Fibroblast of pulmonary artery (primary cell): Measurements from ENCODE around the gene TAAR5.
"Not testable (repeated sequence)": the region's sequence is repeated elsewhere in the genome, so short reads cannot be mapped to it uniquely, and the experiment has no call there.

Experiments
- DNase-seq: peaks from one replicate; pipeline ENCODE4 v3.0.0-alpha.2; 2010; ENCODE audit warnings: low read depth
- H3K4me3 ChIP-seq: replicated peaks from 2 replicates; pipeline ENCODE4 v1.5.1; 2011; ENCODE audit warnings: low read depth, mild to moderate bottlenecking, control low read depth, low read length, moderate library complexity
- TF ChIP-seq, protein P1 (sequence below): IDR thresholded peaks from 2 replicates; pipeline ENCODE4 v1.5.1; 2011; ENCODE audit warnings: mild to moderate bottlenecking, control low read depth, low read length, inconsistent platforms; ENCODE audit errors: missing control alignments

Gene TAAR5, protein sequence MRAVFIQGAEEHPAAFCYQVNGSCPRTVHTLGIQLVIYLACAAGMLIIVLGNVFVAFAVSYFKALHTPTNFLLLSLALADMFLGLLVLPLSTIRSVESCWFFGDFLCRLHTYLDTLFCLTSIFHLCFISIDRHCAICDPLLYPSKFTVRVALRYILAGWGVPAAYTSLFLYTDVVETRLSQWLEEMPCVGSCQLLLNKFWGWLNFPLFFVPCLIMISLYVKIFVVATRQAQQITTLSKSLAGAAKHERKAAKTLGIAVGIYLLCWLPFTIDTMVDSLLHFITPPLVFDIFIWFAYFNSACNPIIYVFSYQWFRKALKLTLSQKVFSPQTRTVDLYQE

GRCh38 chr6:132589454-132589853 lies at the start of gene TAAR5:
Gene TAAR5, minus strand, starts transcription at chr6:132589741. Its CDS starts 55 bp downstream, at chr6:132589686.
- no peak for DNase-seq
- TF ChIP-seq, protein P1, sequence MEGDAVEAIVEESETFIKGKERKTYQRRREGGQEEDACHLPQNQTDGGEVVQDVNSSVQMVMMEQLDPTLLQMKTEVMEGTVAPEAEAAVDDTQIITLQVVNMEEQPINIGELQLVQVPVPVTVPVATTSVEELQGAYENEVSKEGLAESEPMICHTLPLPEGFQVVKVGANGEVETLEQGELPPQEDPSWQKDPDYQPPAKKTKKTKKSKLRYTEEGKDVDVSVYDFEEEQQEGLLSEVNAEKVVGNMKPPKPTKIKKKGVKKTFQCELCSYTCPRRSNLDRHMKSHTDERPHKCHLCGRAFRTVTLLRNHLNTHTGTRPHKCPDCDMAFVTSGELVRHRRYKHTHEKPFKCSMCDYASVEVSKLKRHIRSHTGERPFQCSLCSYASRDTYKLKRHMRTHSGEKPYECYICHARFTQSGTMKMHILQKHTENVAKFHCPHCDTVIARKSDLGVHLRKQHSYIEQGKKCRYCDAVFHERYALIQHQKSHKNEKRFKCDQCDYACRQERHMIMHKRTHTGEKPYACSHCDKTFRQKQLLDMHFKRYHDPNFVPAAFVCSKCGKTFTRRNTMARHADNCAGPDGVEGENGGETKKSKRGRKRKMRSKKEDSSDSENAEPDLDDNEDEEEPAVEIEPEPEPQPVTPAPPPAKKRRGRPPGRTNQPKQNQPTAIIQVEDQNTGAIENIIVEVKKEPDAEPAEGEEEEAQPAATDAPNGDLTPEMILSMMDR: no peak
- no peak within 1 kb of the TSS for H3K4me3 ChIP-seq

- not testable (repeated sequence) for DNase-seq, H3K4me3 ChIP-seq
Observed at GRCh38 chr6:132637135-132637534, 47.6 kb upstream of the TAAR5 start.

DNA sequence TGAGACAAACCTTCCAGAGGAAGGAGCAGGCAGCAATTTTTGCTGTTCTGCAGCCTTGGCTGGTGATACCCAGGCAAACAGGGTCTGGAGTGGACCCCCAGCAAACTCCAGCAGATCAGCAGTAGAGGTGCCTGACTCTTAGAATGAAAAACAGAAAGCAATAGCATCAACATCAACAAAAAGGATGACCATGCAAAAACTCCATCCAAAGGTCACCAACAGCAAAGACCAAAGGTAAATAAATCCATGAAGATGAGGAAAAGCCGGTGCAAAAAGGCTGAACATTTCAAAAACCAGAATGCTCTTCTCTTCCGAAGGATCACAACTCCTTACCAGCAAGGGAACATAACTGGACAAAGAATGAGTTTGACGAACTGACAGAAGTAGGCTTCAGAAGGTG lies 46.4 kb upstream of the TAAR5 start:
- not testable (repeated sequence) for H3K4me3 ChIP-seq, DNase-seq

DNA sequence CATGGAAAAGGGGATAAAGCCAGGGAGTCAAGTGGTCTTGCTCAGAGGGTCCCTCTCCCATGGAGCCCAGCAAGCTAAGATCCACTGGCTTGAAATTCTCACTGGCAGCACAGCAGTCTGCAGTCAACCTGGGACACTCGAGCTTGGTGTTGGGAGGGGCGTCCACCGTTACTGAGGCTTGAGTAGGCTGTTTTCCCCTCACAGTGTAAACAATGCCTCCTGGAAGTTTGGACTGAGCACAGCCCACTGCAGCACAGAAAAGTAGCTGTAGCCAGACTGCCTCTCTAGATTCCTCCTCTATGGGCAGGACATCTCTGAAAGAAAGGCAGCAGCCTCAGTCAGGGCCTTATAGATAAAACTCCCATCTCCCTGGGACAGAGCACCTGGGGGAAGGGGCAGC lies 45.7 kb upstream of the TAAR5 start:
- not testable (repeated sequence) for H3K4me3 ChIP-seq, DNase-seq

DNA sequence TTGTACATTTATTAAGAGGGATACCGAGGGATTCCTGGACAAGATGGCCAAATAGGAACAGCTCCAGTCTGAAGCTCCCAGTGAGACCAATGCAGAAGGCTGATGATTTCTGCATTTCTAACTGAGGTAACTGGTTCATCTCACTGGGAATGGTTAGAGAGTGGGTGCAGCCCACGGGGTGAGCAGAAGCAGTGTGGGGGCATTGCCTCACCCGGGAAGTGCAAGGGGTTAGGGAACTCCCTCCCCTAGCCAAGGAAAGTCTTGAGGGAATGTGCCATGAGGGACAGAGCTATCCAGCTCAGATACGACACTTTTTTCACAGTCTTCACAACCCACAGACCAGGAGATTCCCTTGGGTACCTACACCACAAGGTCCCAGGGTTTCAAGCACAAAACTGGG lies 45.3 kb upstream of the TAAR5 start:
- DNase-seq: no peak
- TF ChIP-seq, protein P1: no peak
- H3K4me3 ChIP-seq: no peak overlapping the region

DNA sequence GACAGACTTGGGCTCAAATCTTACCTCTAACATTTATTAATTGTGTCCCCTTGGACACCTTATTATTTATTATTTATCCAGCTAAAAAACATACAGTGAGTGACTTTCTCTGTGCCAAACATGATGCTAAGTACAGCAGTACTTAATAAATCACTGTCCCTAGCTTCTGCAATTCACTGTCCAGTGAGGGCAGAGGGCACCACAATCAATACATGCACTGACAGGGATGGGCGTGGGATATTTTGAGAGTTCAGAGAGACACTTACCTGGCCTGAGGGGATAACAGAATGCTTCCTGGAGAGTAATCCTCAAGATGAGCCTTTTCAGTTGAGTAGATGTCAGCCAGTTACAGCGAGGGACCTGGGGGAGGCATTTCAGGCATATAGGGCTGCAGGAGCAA lies 43.8 kb upstream of the TAAR5 start:
- TF ChIP-seq, protein P1: no peak
- H3K4me3 ChIP-seq: no peak overlapping the region
- no peak for DNase-seq

DNA sequence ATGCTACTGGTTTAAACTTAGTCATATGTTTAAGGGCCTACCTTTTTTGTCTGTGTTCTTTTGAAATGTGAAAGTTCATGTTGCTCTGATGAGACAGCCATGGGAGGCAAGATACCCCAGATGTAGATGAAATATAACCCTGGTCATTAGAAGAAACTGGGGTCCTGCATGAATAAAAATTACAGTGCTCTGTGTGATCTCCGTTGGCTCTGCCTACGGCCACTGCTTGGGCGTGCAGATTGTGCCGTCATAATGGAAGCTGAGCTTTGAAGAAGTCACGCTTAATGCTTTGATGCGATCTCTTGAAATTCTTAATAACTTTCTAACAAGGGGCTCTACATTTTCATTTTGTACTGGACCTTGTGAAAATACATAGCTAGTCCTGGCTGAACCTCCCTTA lies 34.6 kb upstream of the TAAR5 start, which contains the start of gene TAAR2:
Gene TAAR2 (minus strand): TSS at position 101 of the 400 bp plus-strand sequence. CDS start 0 bp downstream, at position 101.
- TF ChIP-seq, protein P1: no peak
- H3K4me3 ChIP-seq: no peak within 1 kb of the TSS
- no peak for DNase-seq

DNA sequence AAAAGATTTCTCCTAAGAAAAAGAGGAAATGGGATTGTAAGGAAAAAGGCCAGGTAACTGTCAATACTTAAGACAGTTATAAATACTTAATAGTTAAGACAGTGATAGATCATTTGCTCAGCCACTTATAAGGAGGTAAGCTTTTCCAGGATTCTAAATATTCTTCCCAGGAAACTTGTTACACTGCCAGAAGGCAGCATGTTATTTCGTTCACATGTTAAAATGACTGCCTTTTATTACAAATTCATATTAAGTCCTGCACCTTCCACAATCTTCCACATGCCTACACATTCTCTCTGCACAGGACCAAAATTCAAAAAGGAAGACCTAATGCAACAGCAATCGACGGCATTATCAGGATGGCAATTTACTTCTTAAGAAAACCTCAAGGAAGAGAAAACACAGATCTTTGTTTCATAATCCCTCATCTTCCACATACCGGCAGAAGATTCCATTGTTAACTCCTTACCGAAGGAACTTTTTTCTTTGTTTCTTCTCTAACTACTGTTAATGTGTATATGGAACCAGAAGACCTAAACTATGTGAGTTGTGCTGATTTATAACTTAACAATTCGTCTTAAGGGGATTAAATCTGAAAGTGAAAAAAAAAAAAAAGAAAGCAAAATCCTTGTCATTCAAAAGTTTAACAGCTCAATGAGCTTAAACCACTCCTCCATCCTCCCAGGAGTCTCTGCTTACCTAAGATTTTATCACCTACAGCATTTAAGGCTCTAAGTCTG lies 33.7 kb upstream of the TAAR5 start:
- H3K4me3 ChIP-seq: no peak overlapping the region
- TF ChIP-seq, protein P1: no peak
- DNase-seq: no peak
